NB4 (cell line): ENCODE measurements around the gene PANK4.

ENCODE experiments used
- DNase-seq: peaks from one replicate; pipeline ENCODE4 v3.0.0; 2010; ENCODE audit warnings: low read depth
- H3K4me3 ChIP-seq: one replicate; pipeline ENCODE4 v1.5.1; 2011; ENCODE audit warnings: mild to moderate bottlenecking, low read depth, low read length, moderate library complexity
- CTCF ChIP-seq: IDR thresholded peaks from one replicate; pipeline ENCODE4 v1.5.1; 2012; ENCODE audit warnings: low read depth, low read length
- MAX ChIP-seq: IDR thresholded peaks from 2 replicates; pipeline ENCODE4 v1.6.1; 2011; ENCODE audit warnings: low read depth, low read length
- MYC ChIP-seq: IDR thresholded peaks from 2 replicates; pipeline ENCODE4 v1.6.1; 2011; ENCODE audit warnings: low read depth, low read length
- POLR2A ChIP-seq: IDR thresholded peaks from 2 replicates; pipeline ENCODE4 v1.6.1; 2011; ENCODE audit warnings: mild to moderate bottlenecking; ENCODE audit not compliant: insufficient read length; ENCODE audit errors: extremely low read depth

Gene PANK4

GRCh38 chr1:2559509-2560298, 33.3 kb upstream of the PANK4 start:
- DNase-seq = no peak
- TF ChIP-seq POLR2A (no peak), CTCF (no peak), MYC (no peak)

GRCh38 chr1:2558861-2559260, 32.5 kb upstream of the PANK4 start:
- no peak overlapping the region for H3K4me3 ChIP-seq
- TF ChIP-seq MYC = no peak
- no peak for TF ChIP-seq MAX
- no peak for TF ChIP-seq CTCF
- TF ChIP-seq POLR2A = no peak
- DNase-seq = no peak

More at GRCh38 chr1:2559509-2560298, 33.3 kb upstream of the PANK4 start:
- H3K4me3 ChIP-seq = no peak overlapping the region

- TF ChIP-seq CTCF (no peak), MYC (no peak), MAX (no peak), POLR2A (no peak)
- H3K4me3 ChIP-seq = no peak overlapping the region
- DNase-seq = no peak
Measured at GRCh38 chr1:2558420-2558819, 32.0 kb upstream of the PANK4 start.

GRCh38 chr1:2557482-2558400, 31.3 kb upstream of the PANK4 start:
- no peak overlapping the region for H3K4me3 ChIP-seq
- TF ChIP-seq CTCF (no peak), MYC (no peak), MAX (no peak), POLR2A (no peak)
- DNase-seq = no peak

GRCh38 chr1:2556678-2557481, 30.5 kb upstream of the PANK4 start:
- TF ChIP-seq MYC = no peak
- TF ChIP-seq POLR2A = no peak
- no peak for TF ChIP-seq MAX
- TF ChIP-seq CTCF = no peak
- peak; percentile 31 for DNase-seq
- H3K4me3 ChIP-seq = peak overlapping the region; percentile 61
